Right kidney (tissue), 9 donors: ENCODE results near the gene NR4A1.

Source experiments
- DNase-seq: peaks from one replicate; pipeline ENCODE4 v3.0.0-alpha.2; 2016
- long read RNA-seq, 8 donors: transcript quantifications; one replicate each; lab custom pipeline, GENCODE V29; 2026

Gene NR4A1
- long read RNA-seq, donor 1, full-length matches to known transcripts, result 8 of 8 reads
- long read RNA-seq, donor 1, partial matches to known transcripts, result 0 of 8 reads
- long read RNA-seq, donor 1, other reads (novel, unspliced or antisense), result 0 of 8 reads
- long read RNA-seq, donor 2, result 0 reads
- long read RNA-seq, donor 3, full-length matches to known transcripts, result 6 of 6 reads
- long read RNA-seq, donor 3, partial matches to known transcripts, result 0 of 6 reads
- long read RNA-seq, donor 3, other reads (novel, unspliced or antisense), result 0 of 6 reads
- long read RNA-seq, donor 4, full-length matches to known transcripts, result 6 of 6 reads
- long read RNA-seq, donor 4, partial matches to known transcripts, result 0 of 6 reads
- long read RNA-seq, donor 4, other reads (novel, unspliced or antisense), result 0 of 6 reads
- long read RNA-seq, donor 5, full-length matches to known transcripts, result 9 of 9 reads
- long read RNA-seq, donor 5, partial matches to known transcripts, result 0 of 9 reads
- long read RNA-seq, donor 5, other reads (novel, unspliced or antisense), result 0 of 9 reads
- long read RNA-seq, donor 6, full-length matches to known transcripts, result 21 of 26 reads
- long read RNA-seq, donor 6, partial matches to known transcripts, result 5 of 26 reads
- long read RNA-seq, donor 6, other reads (novel, unspliced or antisense), result 0 of 26 reads
- long read RNA-seq, donor 7, full-length matches to known transcripts, result 5 of 5 reads
- long read RNA-seq, donor 7, partial matches to known transcripts, result 0 of 5 reads
- long read RNA-seq, donor 7, other reads (novel, unspliced or antisense), result 0 of 5 reads
- long read RNA-seq, donor 8, partial matches to known transcripts, result 0 of 2 reads
- long read RNA-seq, donor 8, other reads (novel, unspliced or antisense), result 0 of 2 reads

DNA sequence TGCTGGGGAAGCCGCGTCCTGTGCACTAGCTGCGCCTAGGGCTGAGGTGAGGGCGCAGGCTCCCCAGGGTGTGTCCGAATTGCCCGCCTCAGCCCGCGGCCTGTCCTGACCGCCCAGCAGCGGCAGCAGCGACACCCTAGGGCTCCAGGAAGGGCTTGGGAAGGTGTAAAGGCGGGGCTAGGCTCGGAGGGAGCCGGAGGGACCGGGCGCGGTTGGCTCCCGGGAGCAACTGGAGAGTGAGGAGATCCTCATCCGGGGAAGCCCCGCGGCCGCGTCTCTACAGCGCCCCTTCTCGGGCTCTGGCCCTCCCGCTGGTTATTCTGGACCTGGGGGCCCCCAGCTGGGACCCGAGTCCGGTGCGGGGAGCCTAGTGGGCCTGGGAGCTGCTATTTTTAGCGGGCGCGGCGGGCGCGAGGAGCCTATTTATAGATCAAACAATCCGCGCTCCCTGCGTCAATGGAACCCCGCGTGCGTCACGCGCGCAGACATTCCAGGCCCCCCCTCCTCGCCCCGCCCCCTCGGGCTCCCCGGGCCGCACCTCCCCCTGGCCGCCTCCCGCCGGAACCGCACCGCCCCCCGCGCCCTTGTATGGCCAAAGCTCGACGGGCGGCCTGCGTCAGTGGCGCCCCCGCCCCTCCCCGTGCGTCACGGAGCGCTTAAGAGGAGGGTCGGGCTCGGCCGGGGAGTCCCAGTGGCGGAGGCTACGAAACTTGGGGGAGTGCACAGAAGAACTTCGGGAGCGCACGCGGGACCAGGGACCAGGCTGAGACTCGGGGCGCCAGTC lies at the start of gene NR4A1:
Gene NR4A1 (plus strand): TSS at position 685 of the 784 bp plus-strand sequence. CDS start 2,887 bp downstream, outside the sequence.
- DNase-seq, result peak; percentile 88

DNA sequence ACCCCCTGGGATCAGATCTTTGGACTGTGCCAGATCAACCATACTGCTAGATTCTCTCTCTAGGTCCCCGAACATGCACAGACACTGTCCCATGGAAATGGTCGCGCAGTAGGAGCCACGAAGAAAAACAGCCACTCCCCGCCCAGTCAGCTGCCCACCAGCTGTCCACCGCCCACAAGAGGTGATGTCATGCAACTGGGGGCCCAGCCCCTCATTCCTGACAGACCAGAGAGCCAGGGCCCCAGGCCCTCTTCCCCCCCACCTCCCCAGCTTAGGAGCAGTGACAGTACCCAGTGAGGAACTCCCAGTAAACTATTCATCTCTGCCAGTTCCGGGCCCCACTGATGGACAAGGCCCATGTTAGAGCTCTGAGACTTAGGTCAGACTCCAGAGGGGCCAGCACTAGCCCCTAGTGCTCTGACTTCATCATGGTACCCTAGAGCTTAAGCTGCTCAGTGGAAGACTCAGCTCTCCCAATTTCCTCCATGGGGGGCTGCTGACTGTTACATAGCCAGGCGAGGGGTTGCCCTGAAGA lies 48.2 kb upstream of the NR4A1 start:
- no peak for DNase-seq

DNA sequence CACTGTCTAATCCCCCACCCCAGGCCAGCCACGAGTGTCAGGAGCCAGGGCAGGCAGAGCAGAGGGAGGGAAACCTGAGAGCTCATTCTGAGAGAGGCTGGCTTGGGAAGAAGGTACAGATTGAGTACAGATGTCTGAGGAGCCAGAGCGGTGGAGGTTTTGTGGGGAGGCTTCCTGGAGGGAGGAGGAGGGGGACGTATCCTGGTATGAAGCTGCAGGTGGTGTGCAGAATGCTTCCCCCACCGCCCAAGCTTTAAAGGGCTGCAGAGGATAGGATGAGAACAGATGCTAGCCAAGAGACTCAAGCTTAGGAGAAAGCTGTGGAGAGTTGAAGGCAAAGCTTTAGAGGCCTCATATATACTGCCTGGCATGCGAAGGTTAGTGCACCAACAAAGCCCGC lies 47.7 kb upstream of the NR4A1 start:
- DNase-seq, result no peak

DNA sequence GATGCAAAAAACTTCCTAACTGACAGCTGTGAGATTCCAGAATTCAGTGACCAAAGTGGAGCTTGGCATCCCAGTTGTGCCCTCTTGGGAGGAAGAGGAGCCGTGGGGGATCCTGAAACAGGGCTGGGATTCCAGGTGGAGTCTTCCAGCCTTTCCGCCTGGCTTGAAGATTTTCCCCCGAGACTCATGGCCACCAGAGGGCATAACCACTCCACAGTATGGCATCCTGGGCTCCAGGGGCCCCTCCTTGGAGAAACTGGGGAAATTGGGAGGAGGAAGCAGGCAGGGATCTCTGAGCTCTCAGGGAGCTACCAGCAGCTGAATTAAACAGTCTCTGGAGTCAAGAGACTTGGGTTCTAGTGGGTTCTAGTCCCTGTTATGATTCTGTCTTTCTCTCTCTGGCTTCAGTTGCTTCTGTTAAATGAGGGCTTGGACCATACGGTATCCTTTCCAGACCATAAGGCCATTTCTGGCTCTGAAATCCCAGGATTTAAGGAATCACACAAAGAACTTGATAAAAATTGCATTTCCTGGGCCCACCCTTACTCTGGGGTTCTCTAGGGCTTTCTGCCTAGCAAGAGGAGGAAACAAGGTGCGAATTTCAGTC lies 47.1 kb upstream of the NR4A1 start:
- peak; percentile 32 for DNase-seq

DNA sequence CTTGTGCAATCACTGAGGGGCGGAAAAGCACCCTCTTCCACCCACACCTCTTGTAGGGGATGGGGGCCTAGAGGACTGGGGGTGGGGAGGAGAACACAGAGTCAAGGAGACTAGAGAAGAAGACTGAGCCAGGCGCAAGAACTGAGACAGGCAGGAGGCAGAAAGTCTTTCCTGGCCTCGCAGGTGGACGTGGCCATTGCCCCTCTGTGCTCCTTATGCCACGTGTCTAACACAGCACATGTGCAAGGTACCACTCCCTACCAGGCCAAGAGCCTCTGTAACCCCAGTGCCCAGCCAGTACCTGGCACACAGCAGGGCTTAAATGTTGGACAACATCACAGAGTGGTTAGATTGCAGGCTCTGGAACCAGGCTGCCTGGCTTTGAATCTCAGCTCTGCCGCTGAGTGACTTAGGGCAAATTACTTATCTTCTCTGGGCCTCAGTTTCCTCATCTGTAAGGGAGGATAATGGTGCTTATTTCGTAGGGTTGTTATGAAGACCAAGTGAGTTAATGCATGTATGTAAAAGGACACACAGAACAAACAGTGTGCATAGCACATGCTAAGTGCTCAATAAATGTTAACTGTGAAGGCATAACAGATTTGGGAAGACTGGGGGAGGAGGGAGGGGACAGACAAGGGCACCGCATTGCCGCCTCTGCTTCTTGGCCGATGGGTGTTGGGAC lies 45.9 kb upstream of the NR4A1 start:
- no peak for DNase-seq

DNA sequence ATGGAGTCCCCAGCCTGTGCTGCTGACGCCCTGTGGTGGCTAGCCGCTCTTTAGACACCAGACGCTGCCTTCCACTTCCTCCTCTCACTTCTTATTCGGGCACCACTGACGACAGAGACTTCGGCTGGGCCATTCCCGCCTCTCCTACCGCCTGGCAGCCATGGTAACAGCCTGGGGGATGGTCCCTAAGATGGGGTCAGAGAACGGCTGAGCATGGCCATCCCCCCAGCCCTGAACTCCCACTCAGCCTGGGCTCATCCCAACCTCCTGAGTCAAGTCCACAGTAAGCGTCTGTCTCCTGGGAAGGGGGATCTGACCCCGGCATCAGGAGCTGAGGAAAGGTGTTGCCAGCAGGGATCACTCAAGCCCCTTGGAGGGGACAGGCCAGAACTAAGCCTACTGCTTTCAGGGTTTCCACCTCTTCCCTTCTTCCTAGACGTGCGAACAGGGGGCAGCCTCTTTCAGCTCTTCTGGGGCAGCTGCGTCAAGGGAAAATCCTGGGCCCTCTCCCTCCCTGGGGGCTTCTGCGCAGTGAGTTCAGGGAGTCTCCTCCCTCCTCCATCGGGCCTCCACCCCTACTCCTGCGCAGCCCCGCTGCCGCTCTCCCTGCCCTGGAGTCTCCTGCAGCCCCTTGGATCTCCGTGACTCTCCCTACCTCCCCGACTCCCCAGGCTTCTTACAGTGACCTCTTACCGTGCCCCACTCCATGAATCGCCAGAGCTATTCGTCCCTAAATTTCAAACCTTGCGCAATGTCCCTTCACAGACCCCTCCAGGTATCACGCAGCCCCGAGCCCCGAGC lies 45.1 kb upstream of the NR4A1 start:
- DNase-seq, result peak; percentile 62

DNA sequence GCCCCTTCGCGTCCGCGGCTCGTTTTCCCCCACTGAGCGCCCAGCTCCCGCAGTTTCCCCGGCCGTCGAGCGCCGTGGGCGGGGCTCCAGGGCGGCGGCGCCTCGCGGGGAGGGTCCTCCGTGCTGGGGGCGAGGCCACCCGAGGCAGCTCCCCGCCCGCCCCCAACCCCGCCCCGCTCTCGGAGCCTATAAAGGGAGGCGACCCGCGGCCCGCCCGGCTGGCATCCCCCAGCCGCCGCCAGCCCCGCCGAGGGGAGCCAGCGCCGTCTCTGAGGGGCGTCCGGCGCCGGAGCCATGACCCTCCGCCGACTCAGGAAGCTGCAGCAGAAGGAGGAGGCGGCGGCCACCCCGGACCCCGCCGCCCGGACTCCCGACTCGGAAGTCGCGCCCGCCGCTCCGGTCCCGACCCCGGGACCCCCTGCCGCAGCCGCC lies 44.5 kb upstream of the NR4A1 start, which contains the start of gene TAMALIN:
Gene TAMALIN (plus strand): TSS at position 221 of the 432 bp plus-strand sequence. CDS start 74 bp downstream, at position 295.
- no peak for DNase-seq

DNA sequence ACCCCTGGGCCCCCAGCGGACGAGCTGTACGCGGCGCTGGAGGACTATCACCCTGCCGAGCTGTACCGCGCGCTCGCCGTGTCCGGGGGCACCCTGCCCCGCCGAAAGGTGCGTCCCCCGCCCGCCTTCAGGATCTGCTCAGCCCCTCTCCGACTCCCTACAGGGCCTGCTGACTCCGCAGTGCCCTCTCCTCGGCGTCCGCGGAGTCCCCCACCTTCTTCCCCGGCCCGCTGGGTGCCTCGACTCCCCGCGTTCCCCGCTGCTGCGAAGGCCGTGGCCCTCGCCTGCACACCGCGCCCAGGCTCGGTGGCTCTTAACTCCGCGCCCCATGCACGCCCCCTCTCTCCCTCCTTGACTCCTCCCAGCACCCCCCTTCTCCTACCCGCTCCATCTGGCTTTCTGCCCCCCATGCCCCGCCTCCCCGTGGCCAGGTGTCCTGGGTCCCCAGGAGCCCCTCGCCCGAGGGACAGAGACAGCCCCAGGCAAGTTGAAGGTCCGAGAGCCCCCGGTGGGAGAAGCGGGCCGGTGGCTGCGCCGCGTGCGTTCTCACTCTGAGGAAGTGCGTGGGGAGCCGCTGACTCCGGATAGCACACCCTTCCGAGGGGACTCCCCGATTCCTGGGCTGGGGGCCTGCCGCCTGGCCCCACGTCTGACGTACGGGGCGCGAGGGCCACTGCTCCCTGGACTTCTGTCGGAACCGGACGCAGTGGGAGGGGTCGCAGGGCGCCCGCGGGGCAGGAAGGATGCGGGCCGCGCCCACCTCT lies 43.9 kb upstream of the NR4A1 start:
- DNase-seq, result peak; percentile 70

DNA sequence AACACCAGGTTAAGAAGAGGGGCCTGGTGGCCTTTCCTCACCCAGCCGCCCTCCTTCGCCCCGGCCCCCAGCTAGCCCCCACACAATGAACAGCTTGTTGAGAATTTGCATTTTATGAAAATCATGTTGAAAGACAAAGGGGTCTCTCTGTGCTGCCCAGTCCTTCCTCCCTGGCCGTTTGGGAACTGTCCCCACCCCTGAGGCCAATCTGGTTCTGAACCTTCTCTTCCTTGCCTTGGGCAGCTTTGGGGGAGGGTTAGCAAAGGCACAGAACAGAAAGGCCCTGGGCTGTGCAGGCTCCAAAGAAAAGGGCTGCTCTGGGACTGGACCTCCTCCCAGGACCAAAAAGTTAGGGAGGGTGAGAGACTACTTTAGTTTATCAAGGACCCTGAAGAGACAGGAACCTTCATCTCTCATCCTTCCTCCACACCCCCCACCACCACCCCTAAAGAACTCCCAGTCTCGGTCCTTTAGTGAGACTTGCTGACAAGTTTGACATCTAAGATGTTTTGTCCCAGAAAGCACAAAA lies 43.2 kb upstream of the NR4A1 start:
- DNase-seq, result no peak

DNA sequence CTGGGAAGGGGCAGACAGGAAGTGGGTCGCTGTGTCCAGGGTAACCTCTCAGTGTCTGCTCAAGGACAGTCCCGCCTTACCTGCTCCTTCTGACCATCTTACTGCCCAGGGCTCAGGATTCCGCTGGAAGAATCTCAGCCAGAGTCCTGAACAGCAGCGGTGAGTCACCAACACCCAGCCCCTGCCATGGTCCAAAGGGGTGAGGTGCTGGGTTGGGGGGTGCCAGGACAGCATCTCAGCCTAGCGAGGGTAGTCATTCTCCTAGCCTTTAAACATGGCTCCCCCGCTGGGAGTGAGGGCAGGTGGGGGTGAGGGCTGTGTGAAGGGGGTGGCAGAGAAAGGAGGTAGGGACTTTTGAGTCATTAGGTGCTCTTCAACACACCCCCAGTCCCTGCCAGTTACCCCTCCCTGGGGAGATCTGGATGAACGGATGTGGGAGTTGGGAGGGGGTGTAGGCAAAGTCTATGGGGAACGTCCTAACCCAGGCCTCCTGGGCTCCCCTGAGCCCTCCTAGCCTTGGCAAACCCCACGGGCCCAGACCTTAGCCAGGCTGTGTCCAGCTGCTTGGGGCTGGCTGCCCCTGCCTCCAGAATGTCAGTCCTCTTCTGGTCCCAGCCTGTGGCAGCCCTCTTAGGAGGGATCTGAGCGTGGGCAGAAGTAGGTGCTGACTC lies 42.0 kb upstream of the NR4A1 start:
- peak; percentile 31 for DNase-seq

DNA sequence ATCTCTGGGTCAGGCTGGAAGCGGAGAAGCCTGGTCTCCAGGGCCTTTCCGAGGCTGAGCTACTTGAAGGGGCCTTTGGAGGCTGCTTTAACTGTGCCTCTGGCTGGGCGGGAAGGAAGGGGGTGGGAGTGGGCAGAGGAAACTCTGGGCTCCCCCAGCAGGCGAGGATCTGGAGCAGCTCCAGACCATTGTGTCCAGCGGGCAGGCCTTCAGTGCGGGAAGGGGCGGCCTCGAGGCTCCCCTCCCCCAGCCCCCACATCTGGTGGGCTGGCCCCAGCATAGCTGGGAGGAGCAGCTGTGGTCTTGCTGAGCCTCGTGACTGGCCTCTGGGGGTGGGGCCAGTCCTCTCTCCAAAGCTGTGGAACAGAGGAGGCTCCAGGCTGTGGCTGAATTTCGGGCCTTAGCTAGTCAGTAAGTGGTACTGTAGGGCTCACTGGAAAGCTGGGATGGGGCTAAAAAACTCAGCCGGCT lies 41.1 kb upstream of the NR4A1 start:
- peak; percentile 73 for DNase-seq

DNA sequence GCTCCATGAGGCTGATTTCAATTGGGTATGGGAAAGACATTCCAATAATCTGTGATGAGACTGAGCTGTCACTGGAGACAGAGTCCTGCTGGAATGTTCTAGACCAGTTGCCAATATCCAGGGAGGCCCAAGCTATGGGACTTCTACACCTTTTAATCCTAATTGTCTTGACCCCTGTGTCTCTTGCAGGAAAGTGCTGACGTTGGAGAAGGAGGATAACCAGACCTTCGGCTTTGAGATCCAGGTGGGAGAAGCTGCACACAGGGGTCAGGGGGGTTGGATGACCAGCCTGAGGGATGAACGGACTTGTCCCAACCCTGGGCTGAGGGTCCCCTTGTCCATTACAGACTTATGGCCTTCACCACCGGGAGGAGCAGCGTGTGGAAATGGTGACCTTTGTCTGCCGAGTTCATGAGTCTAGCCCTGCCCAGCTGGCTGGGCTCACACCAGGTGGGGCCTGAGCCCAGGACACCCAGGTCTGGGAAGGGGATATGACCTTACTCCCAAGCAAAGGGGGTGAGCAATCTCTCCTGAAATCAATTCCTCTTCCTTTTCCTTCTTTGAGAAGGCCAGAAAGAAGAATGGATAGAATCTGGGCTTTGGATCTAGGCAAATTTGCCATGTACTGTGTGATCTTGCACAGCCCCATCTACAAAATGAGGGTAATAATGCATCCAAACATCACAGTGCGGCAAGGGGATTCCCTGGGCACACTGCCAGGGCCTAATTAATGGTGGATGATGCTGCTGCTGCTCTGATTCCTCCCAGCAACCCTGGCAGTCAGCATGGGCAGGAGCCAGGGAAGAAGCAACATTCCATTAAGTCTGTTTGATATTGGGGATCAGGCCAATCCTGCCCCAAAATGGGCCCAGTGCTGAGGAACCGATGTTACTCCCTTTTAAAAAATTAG lies 40.3 kb upstream of the NR4A1 start:
- no peak for DNase-seq

DNA sequence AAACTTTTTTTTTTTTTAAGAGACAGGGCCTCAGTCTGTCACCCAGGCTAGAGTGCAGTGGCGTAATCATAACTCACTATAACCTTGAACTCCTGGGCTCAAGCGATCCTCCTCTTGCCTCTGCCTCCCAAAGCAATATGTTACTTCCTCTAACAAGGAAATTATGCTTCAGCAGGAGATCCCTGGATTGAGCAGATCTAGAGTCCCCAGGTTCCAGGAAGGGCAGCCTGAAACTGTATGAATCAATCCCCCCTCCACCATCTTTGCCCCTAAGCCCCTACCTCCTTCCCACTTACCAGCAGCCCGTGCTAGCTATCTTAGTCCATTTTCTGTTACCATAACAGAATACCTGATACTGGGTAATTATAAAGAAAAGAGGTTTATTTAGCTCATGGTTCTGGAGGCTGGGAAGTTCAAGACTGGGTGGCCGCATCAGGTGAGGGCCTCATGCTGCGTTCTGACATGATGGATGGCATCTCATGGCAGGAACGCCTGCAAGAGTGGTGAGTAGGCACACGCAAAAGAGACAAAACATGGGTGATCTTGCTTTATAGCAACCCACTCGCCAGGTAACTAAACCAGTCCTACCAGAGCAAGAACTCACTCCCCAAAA lies 39.5 kb upstream of the NR4A1 start:
- no peak for DNase-seq

DNA sequence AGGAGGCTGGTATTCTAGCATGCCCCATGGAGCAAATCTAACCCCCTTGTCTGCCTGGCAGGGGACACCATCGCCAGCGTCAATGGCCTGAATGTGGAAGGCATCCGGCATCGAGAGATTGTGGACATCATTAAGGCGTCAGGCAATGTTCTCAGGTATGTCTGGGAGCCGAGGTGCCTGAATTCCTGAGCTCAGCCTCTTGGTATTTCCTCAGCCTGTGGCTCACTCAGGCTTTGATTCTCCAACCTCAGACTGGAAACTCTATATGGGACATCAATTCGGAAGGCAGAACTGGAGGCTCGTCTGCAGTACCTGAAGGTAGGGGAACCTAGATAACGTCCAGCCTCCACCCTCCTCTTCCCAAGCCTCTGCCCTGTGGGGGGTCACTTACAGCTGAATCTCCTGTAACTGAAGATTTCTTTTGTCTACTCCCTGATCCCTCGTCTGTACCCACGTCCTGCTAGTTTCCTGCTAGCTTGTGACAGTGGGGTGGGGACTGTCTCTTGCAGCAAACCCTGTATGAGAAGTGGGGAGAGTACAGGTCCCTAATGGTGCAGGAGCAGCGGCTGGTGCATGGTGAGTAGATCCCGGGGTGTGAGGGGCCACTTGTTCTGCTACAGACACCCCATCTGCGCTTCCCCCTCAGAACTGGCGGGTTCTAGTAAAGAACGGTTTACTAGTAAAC lies 37.5 kb upstream of the NR4A1 start:
- no peak for DNase-seq

DNA sequence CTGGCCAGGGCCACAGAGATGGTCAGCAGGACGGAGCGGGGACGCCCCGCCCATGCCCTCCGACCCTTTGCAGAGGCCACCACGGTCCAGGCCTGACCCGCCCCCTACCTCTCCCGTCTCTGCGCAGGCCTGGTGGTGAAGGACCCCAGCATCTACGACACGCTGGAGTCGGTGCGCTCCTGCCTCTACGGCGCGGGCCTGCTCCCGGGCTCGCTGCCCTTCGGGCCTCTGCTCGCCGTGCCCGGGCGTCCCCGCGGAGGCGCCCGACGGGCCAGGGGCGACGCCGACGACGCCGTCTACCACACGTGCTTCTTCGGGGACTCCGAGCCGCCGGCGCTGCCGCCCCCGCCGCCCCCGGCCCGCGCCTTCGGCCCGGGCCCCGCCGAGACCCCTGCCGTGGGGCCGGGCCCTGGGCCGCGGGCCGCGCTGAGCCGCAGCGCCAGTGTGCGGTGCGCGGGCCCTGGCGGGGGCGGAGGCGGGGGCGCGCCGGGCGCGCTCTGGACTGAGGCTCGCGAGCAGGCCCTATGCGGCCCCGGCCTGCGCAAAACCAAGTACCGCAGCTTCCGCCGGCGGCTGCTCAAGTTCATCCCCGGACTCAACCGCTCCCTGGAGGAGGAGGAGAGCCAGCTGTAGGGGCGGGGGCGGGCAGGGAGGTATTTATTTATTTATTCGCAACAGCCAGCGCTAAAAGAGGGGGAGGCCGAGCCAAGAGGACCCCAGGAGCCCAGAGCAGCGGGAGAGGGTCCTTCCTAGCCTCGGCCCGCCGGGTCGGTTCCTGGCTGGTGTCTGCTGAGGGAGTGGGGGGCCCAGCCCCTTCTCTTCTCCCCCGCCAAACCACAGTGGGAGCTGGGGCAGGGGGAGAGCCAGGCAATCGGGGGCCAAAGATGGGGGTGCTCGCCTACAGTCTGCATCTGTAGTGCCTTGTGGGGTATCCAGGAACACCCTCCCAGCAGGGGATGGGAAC lies 36.4 kb upstream of the NR4A1 start:
- peak; percentile 34 for DNase-seq
